CD14-positive monocyte (primary cell): Measurements from ENCODE around the gene PIGH. TPM values are rescaled to one million over a fixed set of nuclear protein-coding genes. Genes with fewer than 3 reads are reported as not detected.

Experiments used
- DNase-seq, 3 donors: peaks; one replicate each; pipeline ENCODE4 v3.0.0-alpha.2; 2011 to 2022
- H2AFZ ChIP-seq: 2 replicates; pipeline ENCODE4 v1.6.0; 2012; ENCODE audit warnings: mild to moderate bottlenecking, low read depth, low read length, inconsistent platforms; ENCODE audit not compliant: insufficient read depth, poor library complexity, severe bottlenecking
- H3K27ac ChIP-seq, 2 donors: 1 replicate in 1 of 2; 2 replicates in 1 of 2; pipeline ENCODE4 v1.5.1; 2012 to 2013; ENCODE audit warnings: low read length in 2 of 2, control low read depth in 1 of 2, inconsistent platforms in 1 of 2, low read depth in 1 of 2, mild to moderate bottlenecking in 1 of 2
- H3K27me3 ChIP-seq, 2 donors: one replicate each; pipeline versions ENCODE4 v1.6.0 to v1.6.1; 2011 to 2013; ENCODE audit warnings: low read length in 2 of 2; ENCODE audit not compliant: control insufficient read depth in 2 of 2, insufficient read depth in 2 of 2
- H3K36me3 ChIP-seq, 2 donors: replicated peaks in 1 of 2; 1 replicate in 1 of 2; 2 replicates in 1 of 2; pipeline versions ENCODE4 v1.5.1 to v1.6.1; 2012 to 2013; ENCODE audit warnings: low read length in 2 of 2, control low read depth in 1 of 2, inconsistent platforms in 1 of 2, mild to moderate bottlenecking in 1 of 2; ENCODE audit not compliant: insufficient read depth in 2 of 2, control insufficient read depth in 1 of 2
- H3K4me1 ChIP-seq, 2 donors: 1 replicate in 1 of 2; 2 replicates in 1 of 2; pipeline versions ENCODE4 v1.5.1 to v1.6.1; 2012 to 2013; ENCODE audit warnings: low read length in 2 of 2, control low read depth in 1 of 2, inconsistent platforms in 1 of 2, mild to moderate bottlenecking in 1 of 2, moderate library complexity in 1 of 2; ENCODE audit not compliant: insufficient read depth in 2 of 2, control insufficient read depth in 1 of 2
- H3K4me2 ChIP-seq: replicated peaks from 2 replicates; pipeline ENCODE3; 2012; ENCODE audit warnings: low read length, moderate library complexity, mild to moderate bottlenecking; ENCODE audit not compliant: poor library complexity, severe bottlenecking; ENCODE audit errors: extremely low read depth
- H3K4me3 ChIP-seq, 3 experiments: fragments of 200-600 bp in 1 of 3; sonication (generic) in 1 of 3; replicated peaks in 1 of 3; 1 replicate in 2 of 3; 2 replicates in 1 of 3; pipeline ENCODE4 v1.5.1; 2011 to 2013; ENCODE audit warnings: low read length in 3 of 3, mild to moderate bottlenecking in 3 of 3, control low read depth in 2 of 3, low read depth in 2 of 3, inconsistent platforms in 1 of 3, moderate library complexity in 1 of 3
- H3K79me2 ChIP-seq: 2 replicates; pipeline ENCODE4 v1.6.0; 2012; ENCODE audit warnings: mild to moderate bottlenecking, control low read depth, inconsistent platforms, low read length, moderate library complexity; ENCODE audit not compliant: insufficient read depth
- H3K9ac ChIP-seq: 2 replicates; pipeline ENCODE4 v1.6.0; 2017; ENCODE audit warnings: low read length, mild to moderate bottlenecking; ENCODE audit not compliant: insufficient read depth, poor library complexity, severe bottlenecking
- H3K9me3 ChIP-seq, 2 donors: replicated peaks in 1 of 2; 1 replicate in 1 of 2; 2 replicates in 1 of 2; pipeline versions ENCODE4 v1.5.1 to v1.6.1; 2012 to 2013; ENCODE audit warnings: low read length in 2 of 2, control low read depth in 1 of 2; ENCODE audit not compliant: control insufficient read depth in 1 of 2, insufficient read depth in 1 of 2
- H4K20me1 ChIP-seq: 2 replicates; pipeline ENCODE4 v1.6.0; 2012; ENCODE audit warnings: mild to moderate bottlenecking, low read length, control low read depth, moderate library complexity; ENCODE audit not compliant: insufficient read depth
- H3K27ac Mint-ChIP-seq, 7 donors: one replicate each; pipeline ENCODE4 v1.8.0; 2020; ENCODE audit warnings: mild to moderate bottlenecking in 7 of 7, mixed read lengths in 7 of 7, moderate library complexity in 6 of 7, inconsistent platforms in 2 of 7
- H3K27me3 Mint-ChIP-seq, 3 donors: one replicate each; pipeline ENCODE4 v1.8.0; 2021 to 2022; ENCODE audit warnings: low read depth in 3 of 3, mild to moderate bottlenecking in 3 of 3, mixed read lengths in 3 of 3, moderate library complexity in 3 of 3, inconsistent platforms in 1 of 3
- H3K36me3 Mint-ChIP-seq, 2 donors: one replicate each; pipeline ENCODE4 v1.8.0; 2020; ENCODE audit warnings: mixed read lengths in 2 of 2, inconsistent platforms in 1 of 2, mild to moderate bottlenecking in 1 of 2
- H3K4me1 Mint-ChIP-seq: one replicate; pipeline ENCODE4 v1.8.0; 2020; ENCODE audit warnings: mild to moderate bottlenecking, mixed read lengths
- H3K4me3 Mint-ChIP-seq, 2 donors: one replicate each; pipeline ENCODE4 v1.8.0; 2020; ENCODE audit warnings: mild to moderate bottlenecking in 2 of 2, mixed read lengths in 2 of 2, moderate library complexity in 1 of 2
- H3K9me3 Mint-ChIP-seq, 7 donors: one replicate each; pipeline ENCODE4 v1.8.0; 2020 to 2022; ENCODE audit warnings: mixed read lengths in 7 of 7, mild to moderate bottlenecking in 6 of 7, moderate library complexity in 6 of 7, inconsistent platforms in 2 of 7
- WGBS: methylation state at CpG from one replicate; pipeline ENCODE4 v1.1.5; 2013; ENCODE audit warnings: missing lambda C conversion rate; ENCODE audit not compliant: insufficient coverage; 5-methylcytosine and 5-hydroxymethylcytosine counted together
- intact Hi-C, 2 donors: fragments of 100-400 bp; cut with micrococcal nuclease; formaldehyde crosslinking; loops; one replicate each; pipeline versions ENCODE4 v1.15.0 to v1.15.1; 2023
- polyA plus RNA-seq, 3 donors: library from polyadenylated mRNA; depleted of rRNA in 1 of 3; unstranded in 2 of 3; stranded (reverse) in 1 of 3; fragments of 300-500 nt in 2 of 3; fragments of >200 nt in 1 of 3; fragmentation: Illumina TruSeq in 2 of 3; gene quantifications; 1 replicate in 2 of 3; 2 replicates in 1 of 3; pipeline ENCODE4 v1.2.3, GENCODE V29; 2012 to 2021
- TF ChIP-seq, protein P1 (sequence below): fragments of 200-600 bp; IDR thresholded peaks from one replicate; pipeline ENCODE4 v1.8.0; 2022; ENCODE audit warnings: antibody characterized with exemption, mild to moderate bottlenecking

PIGH gene
- polyA plus RNA-seq, 3 donors, result 14.6 to 35.5 (median 18.0) TPM

DNA sequence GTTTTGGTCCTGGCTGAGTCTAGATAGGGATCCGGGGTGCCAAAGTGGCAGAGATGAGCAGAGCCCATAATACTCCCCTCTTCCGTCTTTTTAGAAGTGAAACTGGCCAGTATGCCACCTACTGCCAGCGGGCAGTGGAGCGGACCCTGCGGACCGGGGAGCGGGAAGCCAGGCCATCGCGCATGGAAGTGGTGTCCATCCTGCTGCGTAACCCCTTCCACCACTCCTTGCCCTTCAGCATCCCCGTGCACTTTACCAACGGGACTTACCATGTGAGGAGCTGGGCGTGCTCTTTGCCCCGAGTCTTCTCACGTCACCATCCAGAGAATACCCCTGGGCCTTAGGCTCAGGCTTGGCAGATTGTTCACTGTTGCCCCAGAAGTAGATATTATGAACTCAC is 21.0 kb downstream of the PIGH start:
- Mint-ChIP-seq H3K9me3 (no peaks in the 10 kb centered on the region), H3K27me3 (peaks cover 0 to 8% (median 2%) of the 10 kb centered on the region in 3 donors), H3K27ac (no peak overlapping the region), H3K4me1 (peaks cover 7% of the 10 kb centered on the region), H3K36me3 (no peaks in the 10 kb centered on the region), H3K4me3 (no peak overlapping the region)
- H4K20me1 ChIP-seq, result no peaks in the 10 kb centered on the region
- H3K27me3 ChIP-seq, result no peaks in the 10 kb centered on the region
- H3K9ac ChIP-seq, result no peak overlapping the region
- H3K36me3 ChIP-seq, result no peaks in the 10 kb centered on the region
- DNase-seq, result no peak
- no peaks in the 10 kb centered on the region for H3K9me3 ChIP-seq
- no peaks in the 10 kb centered on the region for H3K4me1 ChIP-seq
- H2AFZ ChIP-seq, result no peak overlapping the region
- intact Hi-C loops, result no loop called here
- no peak overlapping the region for H3K4me2 ChIP-seq
- H3K27ac ChIP-seq, result no peak overlapping the region
- H3K79me2 ChIP-seq, result no peaks in the 10 kb centered on the region
- H3K4me3 ChIP-seq, result no peak overlapping the region
- TF ChIP-seq, protein P1, sequence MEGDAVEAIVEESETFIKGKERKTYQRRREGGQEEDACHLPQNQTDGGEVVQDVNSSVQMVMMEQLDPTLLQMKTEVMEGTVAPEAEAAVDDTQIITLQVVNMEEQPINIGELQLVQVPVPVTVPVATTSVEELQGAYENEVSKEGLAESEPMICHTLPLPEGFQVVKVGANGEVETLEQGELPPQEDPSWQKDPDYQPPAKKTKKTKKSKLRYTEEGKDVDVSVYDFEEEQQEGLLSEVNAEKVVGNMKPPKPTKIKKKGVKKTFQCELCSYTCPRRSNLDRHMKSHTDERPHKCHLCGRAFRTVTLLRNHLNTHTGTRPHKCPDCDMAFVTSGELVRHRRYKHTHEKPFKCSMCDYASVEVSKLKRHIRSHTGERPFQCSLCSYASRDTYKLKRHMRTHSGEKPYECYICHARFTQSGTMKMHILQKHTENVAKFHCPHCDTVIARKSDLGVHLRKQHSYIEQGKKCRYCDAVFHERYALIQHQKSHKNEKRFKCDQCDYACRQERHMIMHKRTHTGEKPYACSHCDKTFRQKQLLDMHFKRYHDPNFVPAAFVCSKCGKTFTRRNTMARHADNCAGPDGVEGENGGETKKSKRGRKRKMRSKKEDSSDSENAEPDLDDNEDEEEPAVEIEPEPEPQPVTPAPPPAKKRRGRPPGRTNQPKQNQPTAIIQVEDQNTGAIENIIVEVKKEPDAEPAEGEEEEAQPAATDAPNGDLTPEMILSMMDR, result no peak
- 80% methylated on average over 8 of the region's 15 CpGs for WGBS

DNA sequence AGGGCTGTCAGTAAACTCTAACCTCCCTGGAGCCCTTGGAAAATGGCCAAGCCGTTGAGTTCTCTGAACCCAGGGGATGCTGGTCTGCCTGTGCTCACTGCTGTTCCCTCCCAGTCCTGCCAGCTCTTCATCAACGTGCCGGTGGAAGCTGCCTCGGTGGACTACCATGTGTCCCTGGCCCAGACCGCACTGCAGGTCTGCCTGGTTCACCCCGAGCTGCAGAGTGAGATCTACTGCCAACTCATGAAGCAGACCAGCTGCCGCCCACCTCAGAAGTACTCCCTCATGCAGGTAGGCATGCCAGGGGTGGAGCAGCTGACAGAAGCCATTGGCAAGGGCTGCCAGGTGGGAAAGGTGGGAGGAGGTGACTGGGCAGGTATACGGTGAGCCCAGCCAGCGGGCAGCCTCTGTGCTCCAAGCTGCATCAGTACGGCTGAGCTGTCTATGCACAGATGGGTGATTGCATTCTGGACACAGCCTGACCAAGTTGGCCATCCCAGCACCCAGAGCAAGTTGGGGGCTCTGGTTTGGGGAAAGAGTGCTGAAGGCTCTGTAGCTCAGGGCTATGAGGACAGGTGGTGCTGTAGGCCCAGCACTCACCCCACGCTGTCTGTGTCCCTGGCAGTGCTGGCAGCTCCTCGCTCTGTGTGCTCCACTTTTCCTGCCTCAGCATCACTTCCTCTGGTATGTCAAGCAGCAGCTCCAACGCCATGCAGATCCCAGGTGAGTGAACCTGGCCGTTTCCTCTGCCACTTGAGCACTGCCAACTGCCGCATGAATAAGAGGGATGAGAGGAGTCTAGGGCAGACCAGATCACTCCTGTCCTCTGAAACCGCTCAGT is 21.9 kb downstream of the PIGH start:
- Histone ChIP-seq H3K4me2 (no peak overlapping the region), H3K4me3 (no peak overlapping the region), H4K20me1 (no peaks in the 10 kb centered on the region), H3K79me2 (no peaks in the 10 kb centered on the region), H3K27ac (no peak overlapping the region), H3K9me3 (no peaks in the 10 kb centered on the region), H3K36me3 (no peaks in the 10 kb centered on the region), H2AFZ (no peak overlapping the region), H3K9ac (no peak overlapping the region), H3K27me3 (no peaks in the 10 kb centered on the region), H3K4me1 (no peaks in the 10 kb centered on the region)
- DNase-seq, result no peak
- H3K36me3 Mint-ChIP-seq, result no peaks in the 10 kb centered on the region
- H3K4me1 Mint-ChIP-seq, result peaks cover 7% of the 10 kb centered on the region
- no peak overlapping the region for H3K27ac Mint-ChIP-seq
- H3K4me3 Mint-ChIP-seq, result no peak overlapping the region
- H3K9me3 Mint-ChIP-seq, result no peaks in the 10 kb centered on the region
- 94% methylated on average over 15 of the region's 16 CpGs for WGBS
- TF ChIP-seq, protein P1, result no peak
- intact Hi-C loops, result no loop called here
- peaks cover 0 to 8% (median 3%) of the 10 kb centered on the region in 3 donors for H3K27me3 Mint-ChIP-seq
